Motor neuron (in vitro differentiated cells): Measurements from ENCODE around the gene ACD. TPM values are rescaled to one million over a fixed set of nuclear protein-coding genes. Genes with fewer than 3 reads are reported as not detected.

Experiments
- ATAC-seq, 8 experiments: fragments of 200-7000 bp; cut with Tn5 transposase; replicated peaks in 6 of 8; 2 replicates each; pipeline ENCODE4 v1.8.0; 2021; ENCODE audit warnings: mild to moderate bottlenecking in 8 of 8, moderate library complexity in 8 of 8
- H3K27ac ChIP-seq, 2 donors: fragments of 250-450 bp; sonication (Bioruptor Pico); 2 replicates each; pipeline ENCODE4 v1.9.0; 2021; ENCODE audit warnings: antibody characterized with exemption in 2 of 2, mild to moderate bottlenecking in 2 of 2, moderate library complexity in 1 of 2
- H3K4me1 ChIP-seq, 2 donors: fragments of 250-450 bp; sonication (Bioruptor Pico); replicated peaks in 1 of 2; 2 replicates each; pipeline ENCODE4 v1.6.1; 2021; ENCODE audit warnings: antibody characterized with exemption in 2 of 2, mild to moderate bottlenecking in 2 of 2, moderate library complexity in 1 of 2
- H3K4me3 ChIP-seq, 5 donors: fragments of 250-450 bp; sonication (Bioruptor Pico); 2 replicates each; pipeline ENCODE4 v1.9.0; 2021; ENCODE audit warnings: antibody characterized with exemption in 5 of 5, mild to moderate bottlenecking in 5 of 5, moderate library complexity in 4 of 5
- WGBS, 10 experiments: fragments of 450-650 bp; shearing (Covaris generic); methylation state at CpG; one replicate each; pipeline ENCODE4 v1.0.0; 2022; 5-methylcytosine and 5-hydroxymethylcytosine counted together
- in situ Hi-C, 9 experiments: fragments of 400-800 bp; cut with MboI; loops; one replicate each; pipeline ENCODE4 v1.15.0; 2021; ENCODE audit warnings: low sequenced_read_pairs in 9 of 9, low pct_unique_long_range_greater_than_20kb in 2 of 9; ENCODE audit not compliant: unreplicated experiment in 9 of 9
- total RNA-seq, 8 experiments: library from RNA; unstranded; fragments of 300-600 nt; gene quantifications; 2 replicates each; pipeline versions ENCODE4 v1.2.3 to v1.2.4, GENCODE V29; 2022

The ACD gene
- total RNA-seq, 8 experiments from 2014 or later = 7.1 to 31.2 (median 20.4) TPM

DNA sequence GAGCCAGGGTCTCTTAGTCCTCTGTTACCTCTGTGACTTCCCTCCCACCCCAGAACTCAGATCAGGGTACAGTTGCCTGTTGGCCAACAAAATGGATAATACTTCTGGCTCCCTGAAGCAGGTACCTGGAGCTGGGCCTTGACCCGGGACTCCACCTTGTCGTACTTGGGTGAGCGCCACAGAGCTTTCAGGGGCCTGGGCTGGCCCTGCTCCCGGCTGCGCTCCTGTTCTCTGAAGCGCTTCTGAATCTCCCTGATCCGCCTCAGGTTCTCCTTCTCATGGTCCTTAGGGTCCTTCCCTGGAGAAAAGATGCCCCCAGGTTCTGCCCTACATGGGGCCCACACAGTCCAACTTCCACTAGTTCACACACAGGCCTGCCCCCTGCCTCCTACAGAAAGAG, 4.8 kb upstream of the ACD start:
- in situ Hi-C loops = no loop called here
- Histone ChIP-seq H3K27ac (no peak overlapping the region), H3K4me1 (peaks cover 21% of the 10 kb centered on the region in 2 donors), H3K4me3 (no peak overlapping the region)
- WGBS, 10 experiments = 93 to 100% (median 98%) methylated on average over 1 to 4 of the region's 7 CpGs; no CpG with 5 or more reads in 4 of the 10 experiments
- no peak for ATAC-seq

- in situ Hi-C loops = no loop called here
- no peak overlapping the region for H3K4me3 ChIP-seq
- peaks cover 22% of the 10 kb centered on the region in 2 donors for H3K4me1 ChIP-seq
- no peak overlapping the region for H3K27ac ChIP-seq
- ATAC-seq = no peak
- 33 to 100% (median 84%) methylated on average over 1 to 3 of the region's 4 CpGs; no CpG with 5 or more reads in 5 of the 10 experiments for WGBS, 10 experiments
Measured at GRCh38 chr16:67664258-67664657, 4.2 kb upstream of the ACD start.

GRCh38 chr16:67663877-67664222, 3.8 kb upstream of the ACD start:
- Histone ChIP-seq H3K4me3 (no peak overlapping the region), H3K4me1 (peaks cover 26% of the 10 kb centered on the region in 2 donors), H3K27ac (no peak overlapping the region)
- in situ Hi-C loops = no loop called here
- 100% methylated on average over 1 of the region's 6 CpGs; no CpG with 5 or more reads in 9 of the 10 experiments for WGBS, 10 experiments
- ATAC-seq = no peak

DNA sequence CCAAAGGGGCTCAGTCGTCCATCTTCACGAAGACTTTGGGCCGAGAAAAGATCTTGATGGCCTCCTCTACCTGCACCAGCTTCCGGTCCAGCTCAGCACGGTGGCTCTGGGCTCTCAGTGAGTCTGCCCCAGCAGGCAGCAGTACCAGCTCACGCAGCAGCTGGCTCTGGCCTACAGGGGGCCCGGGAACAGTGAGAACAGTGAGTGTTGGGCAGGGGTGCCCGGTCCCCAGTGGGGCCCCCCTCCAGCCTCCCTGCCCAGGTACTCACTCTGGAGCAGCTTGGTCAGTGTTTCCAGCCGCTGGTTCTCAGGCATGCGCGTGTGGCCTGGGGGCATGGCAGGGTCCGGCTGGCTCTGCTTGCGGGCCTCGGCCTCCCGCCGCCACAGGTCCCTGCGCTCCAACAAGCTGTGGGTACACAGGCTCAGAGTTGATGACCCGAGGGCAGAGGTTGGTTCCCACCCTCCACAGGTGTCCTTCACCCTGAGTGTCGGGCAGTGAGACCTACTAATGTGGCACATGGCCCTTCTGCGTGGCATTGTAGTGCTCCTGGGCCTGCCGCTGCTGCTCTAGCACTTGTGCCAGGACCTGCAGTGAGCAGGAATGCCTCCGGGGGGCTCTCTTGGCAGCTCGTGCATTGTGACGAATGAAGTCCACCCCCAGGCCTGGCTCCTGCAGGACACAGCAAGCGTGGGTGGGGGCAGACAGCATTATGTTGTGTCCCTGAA, 3.3 kb upstream of the ACD start:
- Histone ChIP-seq H3K27ac (no peak overlapping the region), H3K4me1 (peaks cover 27% of the 10 kb centered on the region in 2 donors), H3K4me3 (no peak overlapping the region)
- in situ Hi-C loops = no loop called here
- no peak for ATAC-seq
- WGBS, 10 experiments = 27 to 100% (median 91%) methylated on average over 1 to 8 of the region's 25 CpGs; no CpG with 5 or more reads in 4 of the 10 experiments

- no peak for ATAC-seq
- in situ Hi-C loops = no loop called here
- Histone ChIP-seq H3K27ac (no peak overlapping the region), H3K4me3 (no peak overlapping the region), H3K4me1 (peaks cover 26% of the 10 kb centered on the region in 2 donors)
Measured at GRCh38 chr16:67662653-67663010, 2.6 kb upstream of the ACD start.

- WGBS, 10 experiments = 87 to 100% (median 93%) methylated on average over 1 to 12 of the region's 34 CpGs; no CpG with 5 or more reads in 2 of the 10 experiments
Measured at GRCh38 chr16:67661886-67662652, 2.0 kb upstream of the ACD start.

DNA sequence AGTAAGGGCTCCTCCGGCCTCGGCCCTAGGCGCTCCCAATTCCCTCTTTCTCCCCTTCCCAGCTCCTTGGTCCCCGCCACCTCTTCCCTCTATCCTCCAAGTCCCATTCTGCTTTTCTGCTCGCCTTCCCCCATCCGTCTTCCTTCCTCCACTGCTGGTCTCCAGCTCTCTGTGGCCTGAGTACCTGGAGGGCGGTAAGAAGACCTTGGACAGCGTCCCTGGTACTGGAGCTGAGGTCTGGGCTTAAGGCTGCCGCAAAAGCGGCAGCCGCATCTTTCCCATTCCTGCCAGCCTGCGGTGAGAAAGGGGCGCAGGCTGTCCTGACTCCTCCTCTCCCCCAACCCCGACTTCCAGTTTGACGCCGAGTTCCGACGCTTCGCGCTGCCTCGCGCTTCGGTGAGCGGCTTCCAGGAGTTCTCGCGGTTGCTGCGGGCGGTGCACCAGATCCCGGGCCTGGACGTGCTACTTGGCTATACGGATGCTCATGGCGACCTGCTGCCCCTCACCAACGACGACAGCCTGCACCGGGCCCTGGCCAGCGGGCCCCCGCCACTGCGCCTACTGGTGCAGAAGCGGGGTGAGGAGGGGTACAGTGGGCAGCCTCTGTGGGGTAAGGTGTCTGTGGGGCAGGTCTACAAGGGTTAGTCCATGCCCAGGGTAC, 1.2 kb upstream of the ACD start:
- peak in 6 of 8 experiments; percentile 0 to 24 (median 14) for ATAC-seq
- Histone ChIP-seq H3K4me1 (peaks cover 17 to 18% of the 10 kb centered on the region in 2 donors), H3K27ac (peak overlapping the region; percentile 14 to 50), H3K4me3 (peak overlapping the region; percentile 55 to 79 (median 70))
- 0 to 50% (median 11%) methylated on average over 1 to 4 of the region's 39 CpGs; no CpG with 5 or more reads in 6 of the 10 experiments for WGBS, 10 experiments
- in situ Hi-C loops = no loop called here

More at GRCh38 chr16:67661886-67662652, 2.0 kb upstream of the ACD start:
- Histone ChIP-seq H3K27ac (no peak overlapping the region), H3K4me3 (peak overlapping the region in 3 of 5 donors; percentile 55 to 79 (median 70)), H3K4me1 (peaks cover 20 to 21% of the 10 kb centered on the region in 2 donors)
- ATAC-seq = no peak
- in situ Hi-C loops = no loop called here

- Histone ChIP-seq H3K4me1 (peaks cover 13% of the 10 kb centered on the region in 2 donors), H3K27ac (peak within 1 kb of the TSS; percentile 83 to 91)
- peak; percentile 87 to 92 (median 90) for ATAC-seq
Measured at GRCh38 chr16:67660564-67661028, 536 bp upstream of the ACD start, which contains the start of gene PARD6A. PARD6A (plus strand) TSS chr16:67660960; CDS start chr16:67661039, 79 bp downstream.

GRCh38 chr16:67658849-67659674, 998 bp downstream of the ACD start:
- no peak overlapping the region for H3K27ac ChIP-seq
- in situ Hi-C loops = no loop called here

More at GRCh38 chr16:67660564-67661028, 536 bp upstream of the ACD start, which contains the start of gene PARD6A:
- in situ Hi-C loops = no loop called here
- H3K4me3 ChIP-seq = peak within 1 kb of the TSS; percentile 55 to 79 (median 70)
- 0 to 2% (median 0%) methylated on average over 1 to 7 of the region's 48 CpGs; no CpG with 5 or more reads in 4 of the 10 experiments for WGBS, 10 experiments

GRCh38 chr16:67657751-67658518, 2.1 kb downstream of the ACD start:
- Histone ChIP-seq H3K27ac (no peak overlapping the region), H3K4me1 (peaks cover 13 to 22% of the 10 kb centered on the region in 2 donors), H3K4me3 (no peak overlapping the region)
- in situ Hi-C loops = no loop called here
- WGBS, 10 experiments = 90 to 100% (median 94%) methylated on average over 2 to 3 of the region's 18 CpGs; no CpG with 5 or more reads in 4 of the 10 experiments
- no peak for ATAC-seq

More at GRCh38 chr16:67658849-67659674, 998 bp downstream of the ACD start:
- ATAC-seq = no peak
- WGBS, 10 experiments = 0 to 100% (median 50%) methylated on average over 1 to 4 of the region's 21 CpGs; no CpG with 5 or more reads in 5 of the 10 experiments
- peaks cover 12 to 21% of the 10 kb centered on the region in 2 donors for H3K4me1 ChIP-seq
- peak overlapping the region; percentile 55 to 79 (median 70) for H3K4me3 ChIP-seq

GRCh38 chr16:67657017-67657608, 2.9 kb downstream of the ACD start:
- 60 to 100% (median 94%) methylated on average over 1 to 3 of the region's 16 CpGs; no CpG with 5 or more reads in 4 of the 10 experiments for WGBS, 10 experiments

More at GRCh38 chr16:67657017-67657608, 2.9 kb downstream of the ACD start:
- no peak overlapping the region for H3K4me3 ChIP-seq
- in situ Hi-C loops = no loop called here
- no peak for ATAC-seq
- H3K4me1 ChIP-seq = peaks cover 18 to 25% of the 10 kb centered on the region in 2 donors
- no peak overlapping the region for H3K27ac ChIP-seq
